ENCODE data around the gene TNRC18.

DNA sequence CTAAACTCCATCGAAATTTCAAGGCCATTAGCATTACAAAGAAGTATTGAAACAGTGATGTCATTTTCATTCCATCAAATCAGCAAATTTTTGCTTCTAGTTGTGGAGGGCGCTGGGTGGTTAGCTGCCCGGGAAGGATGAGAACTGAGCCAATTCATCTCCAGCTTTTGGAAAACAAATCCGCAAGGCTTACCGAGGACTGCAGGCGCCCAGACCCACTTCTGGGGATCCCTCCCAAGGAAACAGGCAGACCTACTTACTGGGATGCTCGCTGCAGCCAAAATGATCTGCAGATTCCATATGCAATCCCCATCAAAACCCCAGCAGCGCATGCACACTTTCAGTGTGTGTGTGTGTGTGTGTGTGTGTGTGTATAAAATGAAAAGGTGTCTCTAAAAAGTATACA, 19.2 kb downstream of the TNRC18 start:
- TF ChIP-seq POLR2A (IDR thresholded peaks at IDR 0.05; ENCODE audit: low read length), result no peak
- TF ChIP-seq GATA1 (IDR thresholded peaks at IDR 0.05; ENCODE audit: low read depth, low read length), result no peak
